HepG2 (cell line): Measurements from ENCODE around the gene TMIGD3. TPM values are rescaled to one million over a fixed set of nuclear protein-coding genes. Genes with fewer than 3 reads are reported as not detected.

Source experiments
- ATAC-seq: fragments of 200-7000 bp; cut with Tn5 transposase; 3 replicates; pipeline ENCODE4 v1.9.1; 2020; ENCODE audit warnings: mild to moderate bottlenecking, moderate library complexity
- BruUV-seq: library from RNA; stranded (reverse); fragments of 400-500 nt; replicated peaks from 2 replicates; lab custom pipeline; 2021; lab: Mats Ljungman, UMichigan
- CTCF ChIA-PET: fragments of 300-600 bp; formaldehyde crosslinking; extraction: SDS; loops from one replicate; lab custom pipeline; 2021; ENCODE audit warnings: low total read pairs, inconsistent platforms, low intra/inter-chr PET ratio; lab: Yijun Ruan, JAX
- POLR2A ChIA-PET: fragments of 350-600 bp; sonication (Branson Sonifier 250); formaldehyde crosslinking; loops from one replicate; lab custom pipeline; 2020; ENCODE audit warnings: antibody characterized with exemption, inconsistent platforms; lab: Yijun Ruan, JAX
- DNase-seq: peaks from one replicate; pipeline ENCODE4 v3.0.0-alpha.2; 2015; ENCODE audit warnings: low spot score
- FAIRE-seq: peaks from 3 replicates; lab custom pipeline; 2011; peaks lifted over from hg19 to GRCh38; lab: Jason Lieb, UNC
- H2AFZ ChIP-seq: one replicate; pipeline ENCODE4 v1.6.1; 2011; ENCODE audit warnings: low read length, inconsistent platforms
- H3K27ac ChIP-seq: fragments of 300-600 bp; 3 replicates; pipeline ENCODE4 v1.8.0; 2011; ENCODE audit warnings: mixed run types, mild to moderate bottlenecking, mixed read lengths, low read length, inconsistent platforms; ENCODE audit not compliant: insufficient read depth; ENCODE audit errors: extremely low read length
- H3K27me3 ChIP-seq, 2 experiments: fragments of 200-600 bp in 1 of 2; 2 replicates in 1 of 2; 3 replicates in 1 of 2; pipeline versions ENCODE4 v1.6.0 to v1.8.0; 2011; ENCODE audit warnings: low read length in 2 of 2, mild to moderate bottlenecking in 2 of 2, moderate library complexity in 2 of 2, inconsistent platforms in 1 of 2; ENCODE audit not compliant: insufficient read depth in 2 of 2, control insufficient read depth in 1 of 2
- H3K36me3 ChIP-seq, 2 experiments: fragments of 200-600 bp in 1 of 2; replicated peaks in 1 of 2; 2 replicates in 1 of 2; 3 replicates in 1 of 2; pipeline versions ENCODE4 v1.5.1 to v1.8.0; 2011; ENCODE audit warnings: low read length in 2 of 2, inconsistent platforms in 1 of 2; ENCODE audit not compliant: insufficient read depth in 2 of 2, control insufficient read depth in 1 of 2
- H3K4me1 ChIP-seq: 2 replicates; pipeline ENCODE4 v1.5.1; 2012; ENCODE audit warnings: low read length, inconsistent platforms; ENCODE audit not compliant: insufficient read depth
- H3K4me2 ChIP-seq: 2 replicates; pipeline ENCODE4 v1.6.0; 2011; ENCODE audit warnings: low read depth, low read length, inconsistent platforms
- H3K4me3 ChIP-seq, 3 experiments: fragments of 200-600 bp in 1 of 3; sonication (generic), shearing (Covaris generic) in 1 of 3; replicated peaks in 1 of 3; 2 replicates each; pipeline ENCODE4 v1.5.1; 2011 to 2016; ENCODE audit warnings: low read length in 3 of 3, inconsistent platforms in 2 of 3, low read depth in 2 of 3, mild to moderate bottlenecking in 2 of 3, control low read depth in 1 of 3, mixed read lengths in 1 of 3; ENCODE audit not compliant: insufficient read depth in 1 of 3
- H3K79me2 ChIP-seq: one replicate; pipeline ENCODE4 v1.6.1; 2011; ENCODE audit warnings: low read length, inconsistent platforms; ENCODE audit not compliant: insufficient read depth
- H3K9ac ChIP-seq: 2 replicates; pipeline ENCODE4 v1.6.0; 2011; ENCODE audit warnings: mild to moderate bottlenecking, low read depth, low read length, inconsistent platforms; ENCODE audit not compliant: insufficient read depth
- H3K9me3 ChIP-seq: 2 replicates; pipeline ENCODE4 v1.5.1; 2012; ENCODE audit warnings: mild to moderate bottlenecking, low read length
- H4K20me1 ChIP-seq: 2 replicates; pipeline ENCODE4 v1.6.0; 2011; ENCODE audit warnings: inconsistent platforms, mild to moderate bottlenecking, low read length, moderate library complexity; ENCODE audit not compliant: insufficient read depth
- BCLAF1 ChIP-seq: fragments of 450-650 bp; IDR thresholded peaks from 2 replicates; pipeline ENCODE4 v1.6.1; 2017; ENCODE audit warnings: mild to moderate bottlenecking
- DR1 ChIP-seq: sonication (generic); formaldehyde crosslinking; IDR thresholded peaks from 2 replicates; pipeline ENCODE4 v1.8.0; 2021; ENCODE audit warnings: mild to moderate bottlenecking, missing genetic modification reagents, inconsistent platforms
- FOXA3 ChIP-seq: IDR thresholded peaks from 2 replicates; pipeline ENCODE4 v1.6.1; 2016; ENCODE audit warnings: missing genetic modification reagents, missing compliant biosample characterization
- GPBP1L1 ChIP-seq: sonication (generic); formaldehyde crosslinking; IDR thresholded peaks from 2 replicates; pipeline ENCODE4 v1.5.0; 2020; ENCODE audit warnings: mild to moderate bottlenecking, missing genetic modification reagents
- HDAC2 ChIP-seq: sonication (generic); formaldehyde crosslinking; IDR thresholded peaks from 2 replicates; pipeline ENCODE4 v1.4.0; 2020; ENCODE audit warnings: missing genetic modification reagents
- KLF9 ChIP-seq: IDR thresholded peaks from 2 replicates; pipeline ENCODE4 v1.6.1; 2016; ENCODE audit warnings: low read depth
- PHB2 ChIP-seq: fragments of 450-650 bp; IDR thresholded peaks from 2 replicates; pipeline ENCODE4 v1.6.1; 2018; ENCODE audit not compliant: partially characterized antibody
- SALL2 ChIP-seq: sonication (generic); formaldehyde crosslinking; IDR thresholded peaks from 2 replicates; pipeline ENCODE4 v1.8.1; 2023; ENCODE audit warnings: mild to moderate bottlenecking, missing genetic modification reagents, inconsistent platforms
- THAP7 ChIP-seq: sonication (generic); formaldehyde crosslinking; IDR thresholded peaks from 2 replicates; pipeline ENCODE4 v1.8.1; 2023; ENCODE audit warnings: mild to moderate bottlenecking, missing genetic modification reagents
- ZNF737 ChIP-seq: sonication (generic); formaldehyde crosslinking; IDR thresholded peaks from 2 replicates; pipeline ENCODE4 v1.5.0; 2020; ENCODE audit warnings: missing genetic modification reagents, mild to moderate bottlenecking, borderline replicate concordance
- WGBS: methylation state at CpG from one replicate; pipeline ENCODE4 v1.1.6; 2017; ENCODE audit warnings: low lambda C conversion rate; 5-methylcytosine and 5-hydroxymethylcytosine counted together
- in situ Hi-C: cut with HindIII; loops from 2 replicates; pipeline ENCODE4 v1.10.0; 2017; ENCODE audit warnings: low pct_unique_long_range_greater_than_20kb; ENCODE audit not compliant: extremely low pct_ligation_motif_present
- intact Hi-C: fragments of 100-400 bp; cut with micrococcal nuclease; formaldehyde crosslinking; loops from one replicate; pipeline ENCODE4 v1.10.0; 2022; ENCODE audit not compliant: unreplicated experiment
- polyA plus RNA-seq, 8 experiments: library from polyadenylated mRNA; depleted of rRNA in 3 of 8; stranded (reverse) in 7 of 8; unstranded in 1 of 8; fragments of >200 nt; fragmentation: Illumina TruSeq in 4 of 8; extraction: Trizol in 4 of 8; gene quantifications; 2 replicates each; pipeline versions ENCODE4 v1.2.1 to v1.2.3, GENCODE V29; 2011 to 2016; ENCODE audit warnings: low read depth in 4 of 8, missing spikeins in 1 of 8, mixed read lengths in 1 of 8; ENCODE audit not compliant: insufficient read depth in 1 of 8
- total RNA-seq, 5 experiments: library from RNA; depleted of rRNA; stranded (reverse); fragments of >200 nt; fragmentation: Illumina TruSeq; extraction: Trizol; gene quantifications; 2 replicates each; pipeline ENCODE4 v1.2.3, GENCODE V29; 2016; ENCODE audit warnings: low read depth in 1 of 5

The TMIGD3 gene
- total and polyA plus RNA-seq, 2 of the 13 experiments (the other 11 are each of a cell fraction or from before 2014, with no cell fraction given): not detected

GRCh38 chr1:111471538-111471937 is 31.9 kb downstream of the TMIGD3 start (continued):
- TF ChIP-seq ZNF737 (CRISPR knock-in tag) (no peak), THAP7 (no peak), SALL2 (CRISPR knock-in tag) (no peak), HDAC2 (CRISPR knock-in tag) (no peak), KLF9 (CRISPR knock-in tag) (no peak)

- 93% methylated on average over 3 of the region's 3 CpGs for WGBS
- H3K4me2 ChIP-seq: no peak overlapping the region
- POLR2A ChIA-PET: no interaction called here
- H3K9ac ChIP-seq: no peak overlapping the region
- CTCF ChIA-PET: no interaction called here
- TF ChIP-seq DR1 (CRISPR knock-in tag) (no peak), BCLAF1 (no peak), FOXA3 (CRISPR knock-in tag) (no peak), PHB2 (no peak), GPBP1L1 (no peak)
- TF ChIP-seq, all 625 proteins: peak for 0
- no peak overlapping the region for H3K4me3 ChIP-seq
- FAIRE-seq (no peak), DNase-seq (no peak), ATAC-seq (no peak)
- no peaks in the 10 kb centered on the region for H3K79me2 ChIP-seq
- H3K4me1 ChIP-seq: peaks cover 16% of the 10 kb centered on the region
- in situ Hi-C loops (no loop called here), intact Hi-C loops (no loop called here)
- H3K9me3 ChIP-seq: no peaks in the 10 kb centered on the region
- peaks cover 0 to 1% of the 10 kb centered on the region in 2 experiments; a peak in 1 of 5 replicates for H3K36me3 ChIP-seq
- no TSS peak for BruUV-seq
- no peak overlapping the region for H3K27ac ChIP-seq
- no peaks in the 10 kb centered on the region for H4K20me1 ChIP-seq
- no peaks in the 10 kb centered on the region for H3K27me3 ChIP-seq
- H2AFZ ChIP-seq: no peak overlapping the region
Measured at GRCh38 chr1:111471012-111471411, 32.4 kb downstream of the TMIGD3 start.
